SK-N-SH treated with all-trans-retinoic acid at 6 μM for 48 hours (cell line): ENCODE measurements around the gene DHX30.
"Not testable (repeated sequence)": the region's sequence is repeated elsewhere in the genome, so short reads cannot be mapped to it uniquely, and the experiment has no call there.

Source experiments
- ATAC-seq: fragments of 200-7000 bp; cut with Tn5 transposase; 3 replicates; pipeline ENCODE4 v1.9.1; 2020; ENCODE audit warnings: mild to moderate bottlenecking, moderate library complexity
- ARNTL ChIP-seq: fragments of 450-650 bp; formaldehyde crosslinking; IDR thresholded peaks from 2 replicates; pipeline ENCODE4 v1.5.0; 2020; ENCODE audit warnings: low read depth, mild to moderate bottlenecking, moderate library complexity, borderline replicate concordance
- CSDC2 ChIP-seq: fragments of 250-450 bp; sonication (Bioruptor Pico); IDR thresholded peaks from 2 replicates; pipeline ENCODE4 v1.5.0; 2020; ENCODE audit warnings: mild to moderate bottlenecking, moderate library complexity
- ESRRG ChIP-seq: fragments of 250-450 bp; sonication (Bioruptor Pico); IDR thresholded peaks from 2 replicates; pipeline ENCODE4 v1.6.1; 2021; ENCODE audit warnings: mild to moderate bottlenecking
- GLIS3 ChIP-seq: fragments of 250-450 bp; sonication (Bioruptor Pico); IDR thresholded peaks from 2 replicates; pipeline ENCODE4 v1.5.0; 2020; ENCODE audit warnings: mild to moderate bottlenecking, moderate library complexity
- ISL1 ChIP-seq: fragments of 250-450 bp; sonication (Bioruptor Pico); IDR thresholded peaks from 2 replicates; pipeline ENCODE4 v2.1.2; 2022; ENCODE audit warnings: mild to moderate bottlenecking, moderate library complexity
- OSR1 ChIP-seq: fragments of 250-450 bp; sonication (Bioruptor Pico); IDR thresholded peaks from 2 replicates; pipeline ENCODE4 v1.8.0; 2022; ENCODE audit warnings: moderate library complexity, mild to moderate bottlenecking, inconsistent platforms
- PPARA ChIP-seq: fragments of 250-450 bp; sonication (Bioruptor Pico); IDR thresholded peaks from 2 replicates; pipeline ENCODE4 v1.5.0; 2020; ENCODE audit warnings: mild to moderate bottlenecking, borderline replicate concordance
- RARB ChIP-seq: fragments of 250-450 bp; sonication (Bioruptor Pico); IDR thresholded peaks from 2 replicates; pipeline ENCODE4 v1.8.0; 2021; ENCODE audit warnings: mild to moderate bottlenecking, moderate library complexity
- SNAI2 ChIP-seq: fragments of 250-450 bp; sonication (Bioruptor Pico); IDR thresholded peaks from 2 replicates; pipeline ENCODE4 v1.5.0; 2020; ENCODE audit warnings: mild to moderate bottlenecking, moderate library complexity
- TCF4 ChIP-seq: fragments of 250-450 bp; sonication (Bioruptor Pico); IDR thresholded peaks from 2 replicates; pipeline ENCODE4 v1.8.0; 2021; ENCODE audit warnings: mild to moderate bottlenecking, moderate library complexity, borderline replicate concordance
- ZC3H10 ChIP-seq: fragments of 250-450 bp; sonication (Bioruptor Pico); IDR thresholded peaks from 2 replicates; pipeline ENCODE4 v1.5.1; 2021; ENCODE audit warnings: mild to moderate bottlenecking, moderate library complexity
- ZFP3 ChIP-seq: fragments of 250-450 bp; sonication (Bioruptor Pico); IDR thresholded peaks from 2 replicates; pipeline ENCODE4 v1.5.0; 2020; ENCODE audit warnings: mild to moderate bottlenecking, moderate library complexity
- ZFP30 ChIP-seq: fragments of 450-650 bp; formaldehyde crosslinking; IDR thresholded peaks from 2 replicates; pipeline ENCODE4 v1.5.0; 2022; ENCODE audit warnings: mild to moderate bottlenecking, moderate library complexity
- ZNF565 ChIP-seq: fragments of 450-650 bp; formaldehyde crosslinking; conservative IDR thresholded peaks from 2 replicates; pipeline ENCODE4 v1.5.0; 2020; ENCODE audit warnings: low read depth, mild to moderate bottlenecking, moderate library complexity
- ZNF70 ChIP-seq: fragments of 450-650 bp; formaldehyde crosslinking; IDR thresholded peaks from 2 replicates; pipeline ENCODE4 v1.5.0; 2020; ENCODE audit warnings: mild to moderate bottlenecking, moderate library complexity
- ZNF8 ChIP-seq: fragments of 450-650 bp; formaldehyde crosslinking; IDR thresholded peaks from 2 replicates; pipeline ENCODE4 v1.5.0; 2020; ENCODE audit warnings: mild to moderate bottlenecking, moderate library complexity
- TF ChIP-seq, protein P1 (sequence below): fragments of 250-450 bp; sonication (Bioruptor Pico); IDR thresholded peaks from 2 replicates; pipeline ENCODE4 v1.5.0; 2020; ENCODE audit warnings: mild to moderate bottlenecking, moderate library complexity
- TF ChIP-seq, protein P2 (sequence below): fragments of 250-450 bp; sonication (Bioruptor Pico); IDR thresholded peaks from 2 replicates; pipeline ENCODE4 v1.8.0; 2021; ENCODE audit warnings: low read depth, mild to moderate bottlenecking, moderate library complexity, borderline replicate concordance
- TF ChIP-seq, protein P3 (sequence below): fragments of 250-450 bp; sonication (Bioruptor Pico); IDR thresholded peaks from 2 replicates; pipeline ENCODE4 v1.5.1; 2020; ENCODE audit warnings: low read depth, mild to moderate bottlenecking, moderate library complexity

The DHX30 gene

DNA sequence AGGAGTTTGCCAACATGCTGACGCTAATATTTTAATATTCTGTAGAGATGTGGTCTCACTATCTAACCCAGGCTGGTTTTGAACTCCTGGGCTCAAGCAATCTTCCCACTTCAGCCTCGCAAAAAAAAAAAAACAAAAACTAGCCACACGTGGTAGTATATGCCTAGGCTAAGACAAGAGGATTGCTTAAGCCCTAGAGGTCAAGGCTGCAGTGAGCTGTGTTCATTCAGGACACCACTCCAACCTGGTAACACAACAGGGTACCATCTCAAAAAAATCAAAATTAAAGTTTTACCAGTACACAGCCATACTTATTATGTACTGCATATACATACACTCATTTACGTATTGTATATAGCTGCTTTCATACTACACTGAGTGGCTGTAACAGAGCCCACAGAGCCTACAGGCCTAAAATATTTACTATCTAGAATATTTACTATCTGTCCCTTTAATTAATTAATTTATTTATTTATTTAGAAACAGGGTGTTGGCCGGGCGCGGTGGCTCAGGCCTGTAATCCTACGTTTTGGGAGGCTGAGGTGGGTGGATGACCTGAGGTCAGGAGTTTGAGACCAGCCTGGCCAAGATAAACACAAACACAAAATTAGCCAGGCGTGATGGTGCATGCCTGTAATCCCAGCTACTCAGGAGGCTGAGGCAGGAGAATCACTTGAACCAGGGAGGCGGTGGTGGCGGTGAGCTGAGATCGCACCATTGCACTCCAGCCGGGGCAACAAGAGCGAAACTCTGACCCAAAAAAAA is 44.5 kb upstream of the DHX30 start (continued):
- TF ChIP-seq, protein P1, sequence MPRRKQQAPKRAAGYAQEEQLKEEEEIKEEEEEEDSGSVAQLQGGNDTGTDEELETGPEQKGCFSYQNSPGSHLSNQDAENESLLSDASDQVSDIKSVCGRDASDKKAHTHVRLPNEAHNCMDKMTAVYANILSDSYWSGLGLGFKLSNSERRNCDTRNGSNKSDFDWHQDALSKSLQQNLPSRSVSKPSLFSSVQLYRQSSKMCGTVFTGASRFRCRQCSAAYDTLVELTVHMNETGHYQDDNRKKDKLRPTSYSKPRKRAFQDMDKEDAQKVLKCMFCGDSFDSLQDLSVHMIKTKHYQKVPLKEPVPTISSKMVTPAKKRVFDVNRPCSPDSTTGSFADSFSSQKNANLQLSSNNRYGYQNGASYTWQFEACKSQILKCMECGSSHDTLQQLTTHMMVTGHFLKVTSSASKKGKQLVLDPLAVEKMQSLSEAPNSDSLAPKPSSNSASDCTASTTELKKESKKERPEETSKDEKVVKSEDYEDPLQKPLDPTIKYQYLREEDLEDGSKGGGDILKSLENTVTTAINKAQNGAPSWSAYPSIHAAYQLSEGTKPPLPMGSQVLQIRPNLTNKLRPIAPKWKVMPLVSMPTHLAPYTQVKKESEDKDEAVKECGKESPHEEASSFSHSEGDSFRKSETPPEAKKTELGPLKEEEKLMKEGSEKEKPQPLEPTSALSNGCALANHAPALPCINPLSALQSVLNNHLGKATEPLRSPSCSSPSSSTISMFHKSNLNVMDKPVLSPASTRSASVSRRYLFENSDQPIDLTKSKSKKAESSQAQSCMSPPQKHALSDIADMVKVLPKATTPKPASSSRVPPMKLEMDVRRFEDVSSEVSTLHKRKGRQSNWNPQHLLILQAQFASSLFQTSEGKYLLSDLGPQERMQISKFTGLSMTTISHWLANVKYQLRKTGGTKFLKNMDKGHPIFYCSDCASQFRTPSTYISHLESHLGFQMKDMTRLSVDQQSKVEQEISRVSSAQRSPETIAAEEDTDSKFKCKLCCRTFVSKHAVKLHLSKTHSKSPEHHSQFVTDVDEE (CRISPR knock-in tag), result no peak
- TF ChIP-seq, all 23 proteins: peak for 0

DNA sequence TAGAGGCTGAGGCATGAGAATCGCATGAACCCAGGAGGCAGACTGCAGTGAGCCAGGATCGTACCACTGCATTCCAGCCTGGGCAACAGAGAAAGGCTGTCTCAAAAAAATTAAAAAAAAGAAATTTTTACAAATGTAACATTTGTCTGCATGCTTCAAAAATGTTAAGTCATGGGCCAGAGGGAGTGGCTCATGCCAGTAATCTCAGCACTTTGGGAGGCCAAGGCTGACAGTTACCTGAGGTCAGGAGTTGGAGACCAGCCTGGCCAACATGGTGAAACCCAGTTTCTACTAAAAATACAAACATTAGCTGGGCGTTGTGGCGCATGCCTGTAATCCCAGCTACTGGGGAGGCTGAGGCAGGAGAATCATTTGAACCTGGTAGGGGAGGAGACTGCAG is 42.7 kb upstream of the DHX30 start:
- not testable (repeated sequence) for ATAC-seq

DNA sequence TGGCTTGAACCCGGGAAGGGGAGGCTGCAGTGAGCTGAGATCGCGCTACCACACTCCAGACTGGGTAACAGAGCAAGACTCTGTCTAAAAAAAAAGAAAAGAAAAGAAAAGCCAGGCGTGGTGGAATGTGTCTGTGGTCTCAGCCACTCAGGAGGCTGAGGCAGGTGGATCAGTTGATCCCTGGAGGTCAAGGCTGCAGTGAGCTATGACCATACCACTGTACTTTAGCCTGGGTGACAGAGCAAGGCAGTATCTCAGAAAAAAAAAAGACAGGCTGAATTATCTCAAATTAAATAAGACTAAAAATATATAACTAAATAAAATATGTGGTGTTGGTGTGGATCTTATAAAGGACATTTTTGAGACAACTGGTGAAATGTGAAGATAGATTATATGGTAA is 41.9 kb upstream of the DHX30 start:
- no peak for ATAC-seq
- TF ChIP-seq ZNF8 (CRISPR knock-in tag) (no peak), GLIS3 (no peak), ZC3H10 (no peak), ZNF565 (CRISPR knock-in tag) (no peak), ISL1 (CRISPR knock-in tag) (no peak), ESRRG (no peak), ZNF70 (CRISPR knock-in tag) (no peak), SNAI2 (CRISPR knock-in tag) (no peak), CSDC2 (CRISPR knock-in tag) (no peak), ZFP30 (CRISPR knock-in tag) (no peak), OSR1 (CRISPR knock-in tag) (no peak), RARB (CRISPR knock-in tag) (no peak), ZFP3 (no peak)
- TF ChIP-seq, protein P2, sequence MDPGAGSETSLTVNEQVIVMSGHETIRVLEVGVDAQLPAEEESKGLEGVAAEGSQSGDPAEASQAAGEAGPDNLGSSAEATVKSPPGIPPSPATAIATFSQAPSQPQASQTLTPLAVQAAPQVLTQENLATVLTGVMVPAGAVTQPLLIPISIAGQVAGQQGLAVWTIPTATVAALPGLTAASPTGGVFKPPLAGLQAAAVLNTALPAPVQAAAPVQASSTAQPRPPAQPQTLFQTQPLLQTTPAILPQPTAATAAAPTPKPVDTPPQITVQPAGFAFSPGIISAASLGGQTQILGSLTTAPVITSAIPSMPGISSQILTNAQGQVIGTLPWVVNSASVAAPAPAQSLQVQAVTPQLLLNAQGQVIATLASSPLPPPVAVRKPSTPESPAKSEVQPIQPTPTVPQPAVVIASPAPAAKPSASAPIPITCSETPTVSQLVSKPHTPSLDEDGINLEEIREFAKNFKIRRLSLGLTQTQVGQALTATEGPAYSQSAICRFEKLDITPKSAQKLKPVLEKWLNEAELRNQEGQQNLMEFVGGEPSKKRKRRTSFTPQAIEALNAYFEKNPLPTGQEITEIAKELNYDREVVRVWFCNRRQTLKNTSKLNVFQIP (CRISPR knock-in tag), result no peak
- TF ChIP-seq, protein P3, sequence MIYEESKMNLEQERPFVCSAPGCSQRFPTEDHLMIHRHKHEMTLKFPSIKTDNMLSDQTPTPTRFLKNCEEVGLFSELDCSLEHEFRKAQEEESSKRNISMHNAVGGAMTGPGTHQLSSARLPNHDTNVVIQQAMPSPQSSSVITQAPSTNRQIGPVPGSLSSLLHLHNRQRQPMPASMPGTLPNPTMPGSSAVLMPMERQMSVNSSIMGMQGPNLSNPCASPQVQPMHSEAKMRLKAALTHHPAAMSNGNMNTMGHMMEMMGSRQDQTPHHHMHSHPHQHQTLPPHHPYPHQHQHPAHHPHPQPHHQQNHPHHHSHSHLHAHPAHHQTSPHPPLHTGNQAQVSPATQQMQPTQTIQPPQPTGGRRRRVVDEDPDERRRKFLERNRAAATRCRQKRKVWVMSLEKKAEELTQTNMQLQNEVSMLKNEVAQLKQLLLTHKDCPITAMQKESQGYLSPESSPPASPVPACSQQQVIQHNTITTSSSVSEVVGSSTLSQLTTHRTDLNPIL (CRISPR knock-in tag), result no peak
- TF ChIP-seq, all 23 proteins: peak for 0

DNA sequence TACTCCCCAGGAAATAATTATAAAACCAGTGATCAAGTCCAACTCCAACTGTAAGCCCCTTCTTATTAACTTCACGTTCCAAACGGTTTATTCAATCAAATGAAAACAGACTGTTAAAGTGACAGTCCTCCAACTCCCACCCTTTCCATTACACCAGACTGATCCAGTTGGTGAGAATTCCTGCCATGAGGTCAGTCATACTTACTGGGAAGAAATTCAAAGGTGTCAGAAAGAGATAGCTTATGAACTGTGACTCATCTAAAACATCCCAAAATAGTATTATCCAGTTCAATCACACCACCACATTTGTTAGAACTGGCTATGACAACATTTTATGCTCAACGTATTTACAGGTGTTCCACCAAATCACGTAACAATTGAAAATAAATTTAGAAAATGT is 40.7 kb upstream of the DHX30 start:
- TF ChIP-seq TCF4 (CRISPR knock-in tag) (no peak), ZFP30 (CRISPR knock-in tag) (no peak), GLIS3 (no peak), OSR1 (CRISPR knock-in tag) (no peak), PPARA (CRISPR knock-in tag) (no peak), ZNF70 (CRISPR knock-in tag) (no peak), CSDC2 (CRISPR knock-in tag) (no peak), ISL1 (CRISPR knock-in tag) (no peak), ZC3H10 (no peak), ARNTL (CRISPR knock-in tag) (no peak)
- TF ChIP-seq, protein P1 (CRISPR knock-in tag), result no peak
- TF ChIP-seq, protein P2 (CRISPR knock-in tag), result no peak

More for the DNA sequence above, 40.7 kb upstream of the DHX30 start:
- peak; percentile 68 for ATAC-seq
